GM12873 (cell line): ENCODE measurements around the gene IQSEC2.

ENCODE experiments used
- CTCF ChIP-seq: IDR thresholded peaks from 2 replicates; pipeline ENCODE4 v1.5.1; 2012; ENCODE audit warnings: low read depth, mild to moderate bottlenecking, moderate library complexity, low read length, control low read depth; ENCODE audit not compliant: insufficient read depth; ENCODE audit errors: missing control alignments

The IQSEC2 gene

GRCh38 chrX:53255738-53256191 lies 25.6 kb downstream of the IQSEC2 start:
- TF ChIP-seq CTCF, result no peak

- TF ChIP-seq CTCF, result no peak
Observed at GRCh38 chrX:53254570-53255461, 26.6 kb downstream of the IQSEC2 start.

GRCh38 chrX:53253293-53254020 lies 27.9 kb downstream of the IQSEC2 start:
- no peak for TF ChIP-seq CTCF

- no peak for TF ChIP-seq CTCF
Observed at GRCh38 chrX:53251307-53251706, 30.1 kb downstream of the IQSEC2 start.

- TF ChIP-seq CTCF, result no peak
Observed at GRCh38 chrX:53250556-53250955, 30.8 kb downstream of the IQSEC2 start.

- TF ChIP-seq CTCF, result no peak
Observed at GRCh38 chrX:53249408-53250042, 31.9 kb downstream of the IQSEC2 start.

- no peak for TF ChIP-seq CTCF
Observed at GRCh38 chrX:53247928-53248327, 33.5 kb downstream of the IQSEC2 start.
